Cardiac muscle cell (in vitro differentiated cells and primary cell): ENCODE data around the gene MVP. TPM values are rescaled to one million over a fixed set of nuclear protein-coding genes. Genes with fewer than 3 reads are reported as not detected.

Experiments
- DNase-seq, 2 donors: peaks; one replicate each; pipeline versions ENCODE4 v3.0.0 to v3.0.0-alpha.2; 2010 to 2017; ENCODE audit warnings: low read depth in 1 of 2, low spot score in 1 of 2
- H3K27ac ChIP-seq: fragments of 200-600 bp; sonication (generic); 2 replicates; pipeline ENCODE4 v1.5.1; 2016
- H3K27me3 ChIP-seq: fragments of 200-600 bp; sonication (generic); 2 replicates; pipeline ENCODE4 v1.6.0; 2016; ENCODE audit warnings: control low read depth
- H3K36me3 ChIP-seq: fragments of 200-600 bp; sonication (generic); 2 replicates; pipeline ENCODE4 v1.5.1; 2016; ENCODE audit warnings: control low read depth
- H3K4me1 ChIP-seq: fragments of 200-600 bp; sonication (generic); 2 replicates; pipeline ENCODE4 v1.8.1; 2017; ENCODE audit warnings: low read depth, mild to moderate bottlenecking, mixed run types
- H3K4me3 ChIP-seq: fragments of 200-600 bp; sonication (generic); 2 replicates; pipeline ENCODE4 v1.5.1; 2016; ENCODE audit warnings: mild to moderate bottlenecking
- H3K9me3 ChIP-seq: fragments of 200-600 bp; sonication (generic); 2 replicates; pipeline ENCODE4 v1.5.1; 2017; ENCODE audit warnings: low read depth, mild to moderate bottlenecking, control low read depth
- CTCF ChIP-seq: IDR thresholded peaks from 2 replicates; pipeline ENCODE4 v1.5.1; 2012; ENCODE audit warnings: low read depth, mild to moderate bottlenecking, low read length
- polyA plus RNA-seq: library from polyadenylated mRNA; unstranded; fragments of >200 nt; fragmentation: Nextera tagmentation; extraction: Ambion mirVana; gene quantifications from 2 replicates; pipeline ENCODE4 v1.2.1, GENCODE V29; 2016
- total RNA-seq: library from RNA; depleted of rRNA; stranded (reverse); fragments of >200 nt; gene quantifications from 2 replicates; pipeline ENCODE4 v1.2.3, GENCODE V29; 2016

The MVP gene
- total and polyA plus RNA-seq, 2 experiments from 2014 or later, result 9.3 to 25.0 TPM

GRCh38 chr16:29811170-29811895 lies 8.9 kb upstream of the MVP start:
- H3K27ac ChIP-seq, result peak overlapping the region; percentile 89
- peaks cover 10% of the 10 kb centered on the region for H3K36me3 ChIP-seq
- H3K4me3 ChIP-seq, result peak overlapping the region; percentile 51
- H3K27me3 ChIP-seq, result no peaks in the 10 kb centered on the region
- H3K9me3 ChIP-seq, result no peaks in the 10 kb centered on the region
- TF ChIP-seq CTCF, result no peak
- DNase-seq, result peak; percentile 99
- H3K4me1 ChIP-seq, result peaks cover 30% of the 10 kb centered on the region

DNA sequence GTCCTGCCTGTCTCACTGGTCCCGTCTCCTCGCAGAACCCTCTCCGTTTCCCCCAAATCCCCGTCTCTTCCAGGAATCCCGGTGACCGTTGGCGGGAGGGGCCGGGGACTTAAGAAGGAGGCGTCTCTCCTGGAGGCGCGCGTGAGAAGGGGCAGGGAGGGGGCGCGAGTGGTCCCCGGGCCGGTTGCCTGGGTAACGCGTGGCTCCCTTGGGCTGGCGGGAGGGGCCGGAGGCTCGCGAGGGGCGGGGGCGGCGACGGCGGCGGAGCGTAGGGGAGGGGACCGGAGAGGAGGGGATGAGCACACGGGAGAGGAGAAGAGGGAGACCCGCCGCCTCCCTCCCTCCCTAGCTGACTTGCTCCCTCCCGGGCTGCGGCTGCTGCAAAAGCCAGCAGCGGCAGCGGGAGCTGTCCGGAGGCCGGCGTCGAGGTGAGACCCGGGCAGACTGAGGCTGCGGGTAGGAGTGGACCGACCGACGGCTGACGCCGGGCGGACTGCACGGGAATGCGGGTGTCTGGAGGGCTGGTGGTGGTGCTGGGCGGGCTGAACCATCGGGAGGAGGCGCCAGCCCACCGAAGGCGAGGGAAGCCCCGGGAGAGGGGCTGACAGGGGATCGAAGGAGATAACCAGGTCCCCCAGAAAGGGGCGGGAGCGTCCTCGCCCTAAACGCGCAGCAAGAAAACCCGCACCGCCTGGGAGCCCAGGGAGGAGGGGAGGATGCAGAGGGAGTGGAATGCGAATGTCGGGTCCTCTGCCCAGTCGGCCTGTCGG lies 8.2 kb upstream of the MVP start, which contains the start of gene PRRT2:
TSS of gene PRRT2 (plus strand) at position 298 of the 770 bp plus-strand sequence. CDS start 862 bp downstream, outside the sequence.
- peak within 1 kb of the TSS; percentile 89 for H3K27ac ChIP-seq
- H3K9me3 ChIP-seq, result no peaks in the 10 kb centered on the region
- no peaks in the 10 kb centered on the region for H3K27me3 ChIP-seq
- DNase-seq, result peak; percentile 47 to 80
- peaks cover 10% of the 10 kb centered on the region for H3K36me3 ChIP-seq
- H3K4me1 ChIP-seq, result peaks cover 30% of the 10 kb centered on the region
- H3K4me3 ChIP-seq, result peak within 1 kb of the TSS; percentile 51
- no peak for TF ChIP-seq CTCF

GRCh38 chr16:29812754-29813643 lies 7.3 kb upstream of the MVP start:
- DNase-seq, result no peak
- no peaks in the 10 kb centered on the region for H3K27me3 ChIP-seq
- no peaks in the 10 kb centered on the region for H3K9me3 ChIP-seq
- no peak for TF ChIP-seq CTCF
- peaks cover 33% of the 10 kb centered on the region for H3K4me1 ChIP-seq
- peaks cover 10% of the 10 kb centered on the region for H3K36me3 ChIP-seq
- H3K27ac ChIP-seq, result no peak overlapping the region
- H3K4me3 ChIP-seq, result peak overlapping the region; percentile 51

- TF ChIP-seq CTCF, result no peak
- H3K27me3 ChIP-seq, result no peaks in the 10 kb centered on the region
- H3K36me3 ChIP-seq, result peaks cover 16% of the 10 kb centered on the region
- H3K9me3 ChIP-seq, result no peaks in the 10 kb centered on the region
- no peak for DNase-seq
- peaks cover 24% of the 10 kb centered on the region for H3K4me1 ChIP-seq
- H3K4me3 ChIP-seq, result no peak overlapping the region
- H3K27ac ChIP-seq, result no peak overlapping the region
Observed at GRCh38 chr16:29813644-29814562, 6.4 kb upstream of the MVP start.
